Pons (tissue), 1 donor: ENCODE measurements around the gene RPL21.
A peak's percentile ranks its signal among the peaks of the same experiment; 100 is the strongest.

Experiments
- DNase-seq: peaks from one replicate; pipeline ENCODE4 v3.0.0-alpha.2; 2016; ENCODE audit warnings: low spot score

The RPL21 gene

GRCh38 chr13:27258637-27259386 lies 7.5 kb downstream of the RPL21 start:
- DNase-seq: no peak

GRCh38 chr13:27259831-27260230 lies 8.5 kb downstream of the RPL21 start:
- peak; percentile 46 for DNase-seq

- DNase-seq: no peak
Observed at GRCh38 chr13:27261396-27261795, 10.0 kb downstream of the RPL21 start.

- no peak for DNase-seq
Observed at GRCh38 chr13:27263438-27263837, 12.1 kb downstream of the RPL21 start.

- peak; percentile 57 for DNase-seq
Observed at GRCh38 chr13:27264181-27264580, 12.8 kb downstream of the RPL21 start.

- no peak for DNase-seq
Observed at GRCh38 chr13:27264648-27265047, 13.3 kb downstream of the RPL21 start.

- DNase-seq: no peak
Observed at GRCh38 chr13:27266917-27267316, 15.6 kb downstream of the RPL21 start.

GRCh38 chr13:27267596-27267995 lies 16.2 kb downstream of the RPL21 start:
- no peak for DNase-seq

GRCh38 chr13:27269114-27269665 lies 17.8 kb downstream of the RPL21 start:
- DNase-seq: no peak

GRCh38 chr13:27270594-27271520 lies 19.5 kb downstream of the RPL21 start, which contains the start of gene RASL11A:
TSS of gene RASL11A (plus strand) at chr13:27270830. CDS start at chr13:27270945, 115 bp downstream.
- DNase-seq: peak; percentile 86

- no peak for DNase-seq
Observed at GRCh38 chr13:27271570-27272096, 20.3 kb downstream of the RPL21 start.

GRCh38 chr13:27273658-27274425 lies 22.5 kb downstream of the RPL21 start:
- DNase-seq: no peak

- DNase-seq: no peak
Observed at GRCh38 chr13:27274631-27275030, 23.3 kb downstream of the RPL21 start.

- DNase-seq: no peak
Observed at GRCh38 chr13:27276188-27276587, 24.8 kb downstream of the RPL21 start.

- no peak for DNase-seq
Observed at GRCh38 chr13:27279506-27279905, 28.1 kb downstream of the RPL21 start.

GRCh38 chr13:27280009-27280656 lies 28.8 kb downstream of the RPL21 start:
- DNase-seq: no peak

- DNase-seq: no peak
Observed at GRCh38 chr13:27280841-27281240, 29.5 kb downstream of the RPL21 start.

- no peak for DNase-seq
Observed at GRCh38 chr13:27281420-27281819, 30.1 kb downstream of the RPL21 start.

- DNase-seq: peak; percentile 73
Observed at GRCh38 chr13:27283906-27284493, 32.6 kb downstream of the RPL21 start.

- no peak for DNase-seq
Observed at GRCh38 chr13:27288392-27288791, 37.0 kb downstream of the RPL21 start.
